Amygdala (tissue), 56 donors: ENCODE results near the gene CFAP77.
"Not testable (repeated sequence)": the region's sequence is repeated elsewhere in the genome, so short reads cannot be mapped to it uniquely, and the experiment has no call there.

Experiments used
- DNase-seq, 56 donors: peaks; one replicate each; lab custom pipeline; 2025; lab: John Stamatoyannopoulos, UW

Gene CFAP77

DNA sequence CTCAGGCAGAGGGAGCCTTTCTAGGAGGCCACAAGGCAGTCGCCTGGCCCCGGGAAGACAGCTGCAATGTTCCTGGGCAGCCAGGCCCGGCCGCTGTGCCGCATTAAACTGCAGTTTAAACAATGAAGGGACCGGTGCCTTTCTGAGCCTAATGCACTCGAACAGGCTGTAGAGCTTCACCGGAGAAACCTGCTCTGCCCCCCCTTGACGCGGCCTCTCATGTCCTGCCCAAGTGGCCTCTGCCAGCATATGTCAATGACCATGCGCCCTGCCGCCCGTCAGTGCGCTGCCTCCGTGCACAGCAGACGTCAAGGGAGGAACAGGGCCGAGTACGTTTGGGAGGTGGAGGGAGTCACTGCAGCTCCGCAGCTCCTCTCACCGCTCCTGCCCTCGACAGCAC, 133.9 kb downstream of the CFAP77 start:
- DNase-seq: no peak

DNA sequence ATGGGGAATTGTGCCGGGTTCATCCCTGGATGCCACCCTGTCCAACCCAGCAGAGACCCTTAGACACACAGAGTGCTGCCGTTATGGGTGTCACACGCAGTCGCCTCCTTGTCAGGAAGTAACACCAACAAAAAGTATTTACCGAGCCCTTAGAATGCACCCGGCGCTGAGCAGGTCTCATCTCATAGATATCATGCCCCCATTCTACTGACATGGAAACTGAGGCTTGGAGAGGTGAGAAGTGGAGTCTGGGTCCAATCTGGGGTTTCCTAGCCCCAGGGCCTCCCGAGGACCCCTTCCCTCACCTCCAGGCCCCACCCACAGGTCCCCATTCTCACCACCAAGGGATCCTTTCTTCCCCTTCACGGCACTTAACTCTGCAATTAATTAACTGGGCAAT, 135.6 kb downstream of the CFAP77 start:
- DNase-seq: no peak

DNA sequence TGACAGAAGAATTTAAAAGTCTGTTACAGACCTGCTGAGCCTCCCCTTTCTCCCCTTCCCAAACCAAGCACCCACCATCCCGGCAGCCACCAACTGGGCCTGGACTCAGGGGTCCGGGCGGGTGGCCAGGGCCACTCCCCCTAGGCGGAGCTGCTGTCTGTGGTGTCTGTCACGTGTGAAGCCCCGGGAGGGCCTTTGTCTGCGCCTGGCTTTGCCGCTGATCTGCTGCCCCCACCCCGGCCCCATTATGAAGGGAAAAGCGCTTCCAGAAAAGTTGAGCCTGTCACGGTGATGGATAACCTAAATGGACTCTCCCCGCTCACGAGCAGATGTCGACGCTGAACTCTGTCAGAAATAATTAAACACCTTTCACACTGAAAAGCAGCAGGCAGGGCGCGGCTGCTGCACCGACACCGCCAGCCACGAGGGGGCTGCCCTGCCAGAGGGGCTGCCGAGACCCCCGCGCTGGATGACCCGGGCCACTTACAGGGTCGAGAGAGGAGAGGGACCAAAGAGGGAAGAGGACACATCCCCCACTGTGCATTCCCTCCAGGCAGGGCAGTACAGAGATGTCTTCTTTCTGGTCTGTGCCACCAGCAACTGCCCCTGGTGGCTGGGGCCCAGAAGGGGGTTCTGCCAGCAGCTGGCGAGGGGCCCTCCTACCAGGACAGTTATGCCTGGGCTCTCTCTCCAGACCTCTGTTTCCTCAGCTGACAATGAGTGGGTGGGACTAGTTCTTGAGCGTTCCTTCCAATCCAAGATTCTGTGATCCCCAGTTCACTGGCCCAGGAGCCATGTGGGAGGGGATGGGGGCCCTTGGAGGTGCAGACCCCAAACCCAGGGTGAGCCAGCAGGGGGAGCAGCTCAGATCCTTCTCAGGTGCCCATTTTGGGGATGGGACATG, 136.4 kb downstream of the CFAP77 start:
- peak in 10 of 56 donors; percentile 0 to 34 (median 11) for DNase-seq

DNA sequence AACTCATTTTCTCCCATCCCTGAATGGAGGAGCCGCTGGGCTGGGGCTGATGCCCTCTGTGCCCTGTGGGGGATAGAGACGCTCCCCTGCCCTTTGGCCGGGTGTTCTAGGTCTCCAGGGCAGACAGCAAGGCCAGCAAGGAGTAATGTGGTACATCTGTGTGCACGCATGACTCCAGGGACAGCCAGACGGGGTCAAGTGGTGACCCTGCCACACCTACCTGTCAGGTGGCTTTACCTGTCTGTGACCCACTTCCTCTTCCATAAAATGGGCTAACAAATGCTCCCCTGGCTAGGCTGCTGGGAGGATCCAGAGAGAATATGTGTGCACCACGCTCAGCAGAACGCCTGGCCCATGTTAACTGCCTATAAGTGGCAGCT, 137.0 kb downstream of the CFAP77 start:
- DNase-seq: no peak

DNA sequence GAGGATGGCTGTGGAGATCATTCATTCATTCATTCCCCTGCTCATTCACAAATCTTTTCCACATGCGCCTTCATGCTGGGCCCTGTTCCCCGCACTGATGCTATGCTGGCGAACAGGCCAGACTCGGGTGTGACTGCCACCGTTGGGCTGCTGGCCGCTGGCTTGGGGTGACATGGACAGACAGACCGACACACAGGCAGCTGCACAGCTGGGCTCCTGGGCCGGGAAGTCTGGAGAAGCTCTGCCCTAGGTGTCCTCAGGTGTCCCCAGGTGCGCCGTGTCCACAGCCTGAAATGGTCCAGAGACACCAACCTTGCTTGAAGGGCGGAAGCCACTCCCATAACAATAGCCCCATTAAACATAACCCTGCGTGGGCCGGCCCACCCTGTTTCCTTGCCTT, 137.4 kb downstream of the CFAP77 start:
- no peak for DNase-seq

DNA sequence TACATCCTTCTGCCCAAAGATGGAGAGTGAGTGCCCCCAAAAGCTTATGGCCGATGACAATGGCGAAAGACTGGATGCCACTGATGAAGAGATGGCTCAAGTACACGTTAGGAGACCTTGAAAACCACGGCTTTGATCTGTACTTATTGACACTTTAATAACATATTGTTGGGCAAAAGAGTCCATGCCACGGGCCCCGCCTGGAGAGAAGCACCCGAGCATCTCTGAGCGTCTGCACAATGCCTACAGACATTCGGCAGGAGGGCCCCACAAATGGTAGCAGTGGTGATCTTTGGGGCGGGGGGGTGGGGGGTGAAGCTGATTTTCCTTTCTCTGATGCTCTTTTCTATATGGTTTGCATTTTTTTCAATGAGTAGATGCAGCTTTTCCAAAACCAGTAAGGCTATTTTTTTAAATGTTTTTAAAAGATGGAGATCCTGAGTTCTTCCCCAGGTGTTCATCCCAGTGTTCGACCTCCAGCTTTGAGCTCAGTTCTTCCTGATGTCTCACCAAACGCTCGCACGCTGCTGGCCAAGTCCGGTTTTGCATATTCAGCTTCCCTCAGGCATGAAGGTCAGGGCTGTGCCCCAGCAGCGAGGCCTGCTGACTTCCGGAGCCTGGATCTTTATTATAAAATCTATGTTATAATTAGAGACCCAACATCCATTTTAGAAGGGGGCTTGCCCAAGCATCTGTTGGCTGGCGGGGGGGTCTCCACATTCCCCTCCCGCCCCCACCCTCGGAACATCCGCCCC, 138.1 kb downstream of the CFAP77 start:
- DNase-seq: no peak

DNA sequence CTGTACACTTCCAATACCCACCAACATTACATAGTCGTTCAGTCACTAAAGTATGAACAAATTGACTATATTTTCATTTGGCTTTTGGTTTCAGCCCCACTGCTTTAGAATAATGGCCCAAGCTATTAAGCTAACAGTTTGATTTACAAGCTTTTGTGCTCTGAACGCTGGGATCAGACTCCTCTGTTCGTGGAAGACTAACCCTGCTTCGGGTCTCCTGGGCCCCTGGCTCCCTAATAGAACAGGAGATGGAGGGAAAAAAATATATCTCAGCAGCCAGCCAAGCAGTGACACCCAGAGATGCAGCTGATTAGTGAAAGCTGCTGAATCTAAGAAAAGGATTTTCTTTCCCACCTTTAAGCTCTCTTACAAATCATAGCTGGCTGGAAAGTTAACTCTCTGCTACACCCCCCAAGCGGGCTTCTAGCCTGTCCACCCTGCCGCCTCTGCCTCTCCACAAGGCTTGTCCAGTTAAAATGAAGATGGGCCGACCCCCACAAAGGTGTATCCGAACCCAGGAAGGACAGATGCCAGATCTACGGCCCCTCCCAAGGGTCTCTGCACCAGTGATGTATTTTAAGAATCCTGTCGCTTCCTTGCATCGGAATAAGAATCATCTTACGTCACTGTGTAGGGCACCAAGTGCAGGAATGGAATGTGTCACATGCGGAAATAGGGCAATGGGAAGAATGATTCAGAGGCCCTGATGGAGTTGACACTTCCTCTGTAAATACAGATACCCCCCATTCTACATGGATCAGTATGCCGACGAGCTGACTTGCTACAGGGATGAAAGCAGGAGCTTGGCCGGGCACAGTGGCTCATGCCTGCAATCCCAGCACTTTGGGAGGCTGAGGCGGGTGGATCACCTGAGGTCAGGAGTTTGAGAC, 139.0 kb downstream of the CFAP77 start:
- DNase-seq: no peak

DNA sequence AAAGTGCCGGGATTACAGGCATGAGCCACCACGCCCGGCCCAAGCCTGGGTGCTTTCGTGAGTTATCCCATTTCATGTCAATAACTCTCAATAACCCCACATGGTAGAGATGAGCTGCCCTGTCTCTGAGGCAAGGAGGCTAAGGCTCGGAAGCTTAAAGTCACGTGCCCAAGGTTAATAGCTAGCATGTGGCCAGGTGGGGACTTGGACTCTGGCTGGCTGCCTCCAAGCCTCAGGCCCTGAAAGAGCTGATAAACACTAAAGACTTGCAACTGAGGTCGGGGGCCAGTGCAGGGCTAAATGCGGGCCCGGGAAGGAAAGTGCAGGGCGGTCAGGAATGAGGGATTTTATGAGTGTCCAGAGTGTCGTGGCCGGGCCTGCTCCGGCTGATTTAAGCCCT, 141.5 kb downstream of the CFAP77 start:
- DNase-seq: no peak

DNA sequence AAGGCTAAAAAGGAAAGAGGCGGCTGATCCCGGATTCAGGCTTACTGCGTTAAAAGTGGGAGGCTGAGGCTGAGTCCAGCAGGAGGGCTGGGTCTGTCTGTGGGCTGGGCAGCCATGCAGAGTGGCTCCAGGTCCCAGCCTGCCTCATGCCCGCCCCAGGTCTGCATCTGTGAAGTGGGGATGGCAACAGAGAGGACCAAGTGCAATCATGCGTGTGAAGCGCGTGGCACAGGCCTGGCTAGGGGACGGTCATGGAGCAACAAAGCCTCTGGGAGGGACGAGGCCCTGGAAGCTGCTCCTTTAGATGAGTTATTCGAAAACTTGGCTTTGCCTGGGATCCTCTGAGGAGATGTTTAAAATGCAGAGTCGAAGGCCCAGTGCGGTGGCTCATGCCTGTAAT, 142.0 kb downstream of the CFAP77 start:
- DNase-seq: no peak

DNA sequence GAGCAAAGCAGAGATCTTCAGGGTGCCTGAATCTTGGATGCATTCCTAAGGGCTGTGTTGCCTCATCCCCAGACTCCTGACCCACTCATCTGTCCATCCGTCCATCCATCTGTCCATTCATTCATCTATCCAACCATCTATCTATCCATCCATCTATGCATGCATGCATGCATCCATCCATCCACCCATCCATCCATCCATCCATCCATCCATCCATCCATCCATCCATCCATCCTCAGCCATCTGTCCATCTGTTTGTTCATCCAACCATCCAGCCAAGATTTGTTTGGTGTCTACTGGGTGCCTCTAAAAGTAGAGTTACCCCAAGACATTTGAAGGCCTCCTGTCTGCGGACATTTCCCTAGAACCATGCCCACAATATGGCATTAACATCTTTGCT, 144.7 kb downstream of the CFAP77 start:
- no peak for DNase-seq

DNA sequence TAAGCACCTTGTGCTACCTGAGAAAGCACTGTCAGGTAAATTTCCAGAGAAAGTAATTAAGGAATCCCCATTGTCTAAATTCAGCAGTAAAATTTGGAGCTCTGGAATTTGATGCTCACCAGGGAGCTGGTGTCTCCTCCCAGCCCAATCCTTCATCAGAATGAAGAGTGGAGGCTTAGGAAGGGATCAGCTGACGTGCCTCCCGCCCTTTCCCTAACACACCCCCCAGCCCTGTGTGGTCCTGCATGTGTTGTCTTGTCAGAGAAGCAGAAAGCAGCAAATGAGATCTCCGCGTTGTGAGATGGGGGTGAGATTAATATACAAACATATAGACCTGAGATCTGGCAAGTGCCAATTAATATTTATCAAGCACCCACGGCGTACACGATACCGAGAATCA, 145.5 kb downstream of the CFAP77 start:
- no peak for DNase-seq

DNA sequence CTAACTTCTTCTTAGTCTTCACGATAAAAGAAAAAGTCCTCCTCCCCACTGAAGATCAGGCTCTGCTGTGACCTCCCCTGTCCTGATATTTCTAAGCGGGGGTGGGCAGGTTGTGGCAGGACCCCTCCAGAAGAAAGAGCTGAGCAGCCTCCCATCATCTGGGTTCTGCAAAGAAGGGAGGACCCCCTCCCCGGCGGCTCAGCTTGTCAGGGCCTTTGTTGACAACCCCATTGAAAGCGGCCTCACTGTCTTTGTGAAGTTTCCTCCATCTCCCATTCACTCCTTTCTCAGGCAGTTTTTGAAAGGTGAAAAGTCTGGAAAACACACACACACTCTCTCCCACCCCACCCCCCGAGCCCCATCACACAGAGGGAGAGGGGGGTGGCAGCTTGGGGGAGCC, 146.2 kb downstream of the CFAP77 start:
- DNase-seq: no peak

DNA sequence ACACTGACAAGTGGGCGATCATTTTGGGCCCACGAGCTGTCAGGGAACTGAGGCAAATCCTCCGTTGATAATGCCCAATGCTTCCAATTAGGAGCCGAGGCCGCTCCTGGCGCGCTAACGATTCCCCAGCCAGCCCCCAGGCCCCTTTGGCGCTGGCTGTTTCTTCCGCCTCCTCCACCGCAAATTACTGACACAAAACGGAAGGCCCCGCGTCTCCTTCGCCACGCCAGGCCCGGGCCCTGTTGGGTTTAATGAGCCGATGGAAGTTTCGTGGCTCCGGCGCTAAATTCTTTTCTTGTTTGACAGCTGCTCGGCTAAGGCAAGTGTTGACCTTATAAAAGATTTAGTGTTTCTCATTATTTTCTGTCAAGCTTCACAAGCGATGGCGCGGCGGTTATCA, 146.7 kb downstream of the CFAP77 start:
- DNase-seq: no peak

DNA sequence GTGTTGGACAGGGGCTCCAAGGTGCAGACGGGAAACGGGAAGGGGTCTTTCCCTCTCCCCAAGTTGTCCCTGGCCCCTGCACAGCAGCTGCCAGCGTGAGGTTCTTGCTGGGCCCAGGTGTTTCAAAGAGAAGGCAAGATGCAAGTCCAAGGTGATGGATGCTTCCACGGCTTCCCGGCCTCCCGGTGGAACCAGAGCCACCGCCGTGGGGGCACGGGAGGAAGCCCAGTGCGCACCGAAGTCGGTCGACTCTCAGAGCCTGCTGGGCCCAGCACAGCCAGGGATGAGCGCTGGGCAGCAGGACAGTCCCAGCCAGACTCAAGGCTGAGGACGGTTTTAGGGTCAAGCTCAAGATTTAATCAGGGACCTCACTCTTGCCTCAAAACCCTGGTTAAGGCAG, 147.1 kb downstream of the CFAP77 start:
- DNase-seq: no peak

DNA sequence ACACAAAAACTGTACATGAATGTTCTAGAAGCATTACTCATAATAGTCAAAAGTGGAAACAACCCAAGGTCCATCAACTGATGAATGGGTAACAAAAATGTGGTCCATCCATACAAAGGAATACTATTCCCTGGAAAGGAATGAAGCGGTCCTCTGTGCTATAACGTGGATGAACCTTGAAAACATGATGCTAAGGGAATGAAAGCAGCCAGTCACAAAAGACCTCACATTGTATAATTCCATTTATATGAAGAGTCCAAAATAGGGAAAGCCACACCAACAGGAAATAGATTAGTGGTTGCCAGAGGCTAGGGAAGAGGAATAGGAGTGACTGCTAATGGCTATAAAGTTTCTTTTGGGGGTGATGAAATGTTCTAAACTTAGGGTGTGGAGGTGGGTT, 149.7 kb downstream of the CFAP77 start:
- no peak for DNase-seq

DNA sequence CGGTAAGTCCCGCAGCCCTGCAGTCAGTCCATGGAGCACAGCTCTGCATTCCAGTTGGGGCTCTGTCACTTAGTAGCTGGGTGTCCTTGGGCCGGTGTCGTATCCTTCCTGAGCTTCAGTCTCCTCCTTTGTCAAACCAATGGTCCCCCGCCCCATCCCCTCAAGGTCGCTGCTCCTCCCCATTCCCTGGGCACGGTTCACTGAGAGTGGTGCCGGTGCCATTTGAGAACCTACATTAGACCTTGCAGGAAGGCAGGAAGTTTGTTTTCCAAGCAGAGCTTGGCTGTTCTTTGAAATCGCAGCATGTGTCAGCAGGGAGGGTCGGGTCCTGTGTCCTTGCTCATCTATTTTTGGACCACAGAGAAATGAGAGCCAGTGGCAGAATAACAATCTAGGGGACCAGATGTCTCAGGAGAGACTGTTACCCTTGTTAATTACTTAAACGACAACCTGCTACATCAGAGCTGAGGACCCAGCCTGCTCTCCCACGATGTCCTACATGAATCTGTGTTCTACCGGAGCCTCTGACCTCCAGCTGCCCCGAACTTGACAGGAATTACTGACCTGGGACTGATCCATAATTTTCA, 150.7 kb downstream of the CFAP77 start:
- no peak for DNase-seq

DNA sequence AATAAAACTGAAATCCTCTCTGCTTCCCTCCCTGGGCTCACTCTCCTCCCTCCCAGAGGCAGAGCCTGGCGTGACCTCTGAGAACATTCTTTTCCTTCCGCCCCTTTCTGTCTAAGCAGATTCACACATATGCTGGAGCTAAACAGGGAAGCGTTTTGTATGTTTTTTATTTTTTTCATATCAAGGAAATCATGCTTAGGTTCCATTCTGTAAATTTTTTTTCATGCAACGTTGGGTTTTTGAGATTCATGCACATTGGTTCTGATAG, 152.2 kb downstream of the CFAP77 start:
- DNase-seq: no peak

DNA sequence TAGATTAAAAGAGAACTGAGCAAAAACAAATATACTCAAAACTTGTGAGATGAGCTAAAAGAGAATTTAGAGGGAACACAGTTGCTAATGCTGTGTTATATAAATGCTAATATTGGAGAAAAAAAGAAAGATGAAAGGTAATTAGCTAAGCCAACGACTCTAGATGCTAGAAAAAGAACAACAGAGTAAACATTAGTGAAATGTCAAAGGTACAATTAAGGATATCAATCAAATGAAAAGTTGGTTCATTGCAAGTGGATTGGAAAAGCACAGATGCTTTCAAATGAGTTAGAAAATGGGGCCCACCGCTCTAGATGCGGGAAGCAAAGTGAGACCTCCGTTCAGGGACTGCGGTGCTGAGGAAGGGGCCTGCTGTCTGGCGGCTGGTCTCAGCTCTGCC, 154.5 kb downstream of the CFAP77 start:
- DNase-seq: no peak

DNA sequence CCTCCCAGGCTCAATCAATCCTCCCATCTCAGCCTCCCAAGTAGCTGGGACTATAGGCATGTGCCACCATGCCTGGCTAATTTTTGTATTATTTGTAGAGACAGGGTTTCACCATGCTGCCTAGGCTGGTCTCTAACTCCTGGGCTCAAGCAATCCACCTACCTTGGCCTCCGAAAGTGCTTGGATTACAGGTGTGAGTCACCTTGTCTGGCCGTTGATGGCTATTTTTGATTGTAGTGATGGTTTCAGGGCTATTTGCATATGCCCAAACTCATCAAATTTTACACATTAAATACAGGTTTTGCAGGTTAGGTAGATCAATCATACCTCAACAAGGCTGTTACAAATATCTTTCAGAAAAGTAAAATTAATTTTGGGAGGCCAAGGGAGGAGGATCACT, 158.8 kb downstream of the CFAP77 start:
- DNase-seq: not testable (repeated sequence)

DNA sequence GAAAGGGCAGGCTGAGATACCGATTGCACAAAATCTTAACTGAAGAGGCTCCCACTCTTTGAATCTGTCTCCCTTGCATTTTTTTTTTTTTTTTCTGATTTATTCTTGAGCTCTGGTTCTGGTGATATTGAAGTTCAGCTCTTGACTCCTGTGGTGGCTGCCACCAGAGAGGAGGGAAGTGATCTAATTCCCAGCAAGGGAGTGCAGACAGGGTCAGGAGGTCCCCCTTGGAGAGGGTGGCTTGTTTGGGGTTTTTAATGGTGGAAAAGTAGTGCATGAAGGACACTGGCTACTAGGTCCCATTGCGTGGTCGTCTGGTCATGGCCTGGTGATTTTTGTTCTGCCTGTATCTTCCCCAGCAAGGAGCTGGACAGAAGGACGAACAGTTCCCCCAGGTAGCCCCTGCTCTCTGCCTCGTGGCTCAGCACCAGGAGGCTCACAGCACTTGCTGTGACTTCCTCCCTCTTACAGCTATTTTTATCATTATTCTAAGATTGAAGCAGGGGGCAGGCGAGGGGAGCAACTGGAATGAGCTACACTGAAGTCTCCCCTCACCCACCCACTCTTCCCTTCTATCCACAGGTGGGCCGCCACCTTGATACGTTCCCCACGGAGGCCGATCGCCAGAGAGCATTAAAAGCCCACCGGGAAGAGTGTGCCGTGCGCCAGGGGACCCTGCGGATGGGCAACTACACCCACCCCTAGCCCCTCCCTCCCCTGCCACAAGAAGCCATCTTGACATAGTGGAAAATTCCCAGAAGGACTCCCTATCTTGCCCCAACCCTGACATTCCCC, 162.0 kb downstream of the CFAP77 start:
- DNase-seq: no peak
